B cell (primary cell): Measurements from ENCODE around the gene NSFL1C.

Source experiments
- EZH2 ChIP-seq: IDR thresholded peaks from 2 replicates; pipeline ENCODE4 v1.6.1; 2012; ENCODE audit warnings: borderline replicate concordance, low read depth, mild to moderate bottlenecking, moderate library complexity, low read length; ENCODE audit not compliant: insufficient read depth, poor library complexity, severe bottlenecking
- TF ChIP-seq, protein P1 (sequence below): fragments of 200-600 bp; IDR thresholded peaks from one replicate; pipeline ENCODE4 v1.8.0; 2022; ENCODE audit warnings: antibody characterized with exemption, mild to moderate bottlenecking

DNA sequence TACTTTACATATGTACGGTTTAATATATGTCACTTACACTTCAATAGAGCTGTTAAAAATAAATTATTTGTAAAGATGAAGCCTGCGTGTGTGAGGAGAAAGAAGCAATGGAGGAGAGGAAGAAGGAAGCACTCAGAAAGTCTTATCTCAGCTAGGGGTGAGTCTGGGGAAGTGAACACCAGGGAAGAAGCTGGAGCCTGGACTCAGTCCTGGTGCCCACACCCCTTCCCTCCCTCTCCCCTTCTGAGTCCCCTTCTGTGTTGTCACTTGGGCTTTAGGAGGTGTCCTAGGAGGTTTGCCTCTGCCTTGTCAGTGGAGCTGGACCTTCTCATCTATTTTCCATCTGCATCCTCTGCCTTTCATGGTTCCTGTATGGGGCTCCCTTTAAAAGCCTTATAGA, 22.7 kb upstream of the NSFL1C start:
- TF ChIP-seq, protein P1, sequence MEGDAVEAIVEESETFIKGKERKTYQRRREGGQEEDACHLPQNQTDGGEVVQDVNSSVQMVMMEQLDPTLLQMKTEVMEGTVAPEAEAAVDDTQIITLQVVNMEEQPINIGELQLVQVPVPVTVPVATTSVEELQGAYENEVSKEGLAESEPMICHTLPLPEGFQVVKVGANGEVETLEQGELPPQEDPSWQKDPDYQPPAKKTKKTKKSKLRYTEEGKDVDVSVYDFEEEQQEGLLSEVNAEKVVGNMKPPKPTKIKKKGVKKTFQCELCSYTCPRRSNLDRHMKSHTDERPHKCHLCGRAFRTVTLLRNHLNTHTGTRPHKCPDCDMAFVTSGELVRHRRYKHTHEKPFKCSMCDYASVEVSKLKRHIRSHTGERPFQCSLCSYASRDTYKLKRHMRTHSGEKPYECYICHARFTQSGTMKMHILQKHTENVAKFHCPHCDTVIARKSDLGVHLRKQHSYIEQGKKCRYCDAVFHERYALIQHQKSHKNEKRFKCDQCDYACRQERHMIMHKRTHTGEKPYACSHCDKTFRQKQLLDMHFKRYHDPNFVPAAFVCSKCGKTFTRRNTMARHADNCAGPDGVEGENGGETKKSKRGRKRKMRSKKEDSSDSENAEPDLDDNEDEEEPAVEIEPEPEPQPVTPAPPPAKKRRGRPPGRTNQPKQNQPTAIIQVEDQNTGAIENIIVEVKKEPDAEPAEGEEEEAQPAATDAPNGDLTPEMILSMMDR, result no peak
- no peak for TF ChIP-seq EZH2
